ENCODE results near the gene SMIM44.

DNA sequence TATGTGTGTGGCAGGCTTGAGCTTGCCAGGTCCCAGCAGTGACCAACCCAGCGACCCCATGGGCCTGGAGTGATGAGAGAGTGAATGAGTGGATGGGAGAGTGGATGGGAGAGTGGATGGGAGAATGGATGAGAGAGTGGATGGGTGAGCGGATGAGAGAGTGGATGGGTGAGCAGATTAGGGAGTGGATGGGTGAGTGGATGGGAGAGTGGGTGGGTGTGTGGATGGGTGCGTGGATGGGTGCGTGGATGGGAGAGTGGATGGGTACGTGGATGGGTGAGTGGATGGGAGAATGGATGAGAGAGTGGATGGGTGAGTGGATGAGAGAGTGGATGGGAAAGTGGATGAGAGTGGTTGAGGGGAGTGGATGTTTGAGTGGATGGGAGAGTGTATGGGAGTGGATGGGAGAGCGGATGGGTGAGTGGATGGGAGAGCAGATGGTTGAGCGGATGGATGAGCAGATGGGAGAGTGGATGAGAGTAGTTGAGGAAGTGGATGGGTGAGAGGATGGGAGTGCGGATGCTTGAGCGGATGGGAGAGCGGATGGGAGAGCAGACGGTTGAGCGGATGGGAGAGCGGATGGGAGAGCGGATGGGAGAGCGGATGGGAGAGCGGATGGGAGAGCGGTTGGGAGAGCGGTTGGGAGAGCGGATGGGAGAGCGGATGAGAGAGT is 45.4 kb upstream of the SMIM44 start:
- no peak for TF ChIP-seq CTCF (conservative IDR thresholded peaks at IDR 0.05)
- no peak for TF ChIP-seq ZFX (IDR thresholded peaks at IDR 0.05)

Data from C4-2B (cell line).